ENCODE measurements around the gene MRPS35. TPM values are rescaled to one million over a fixed set of nuclear protein-coding genes. Genes with fewer than 3 reads are reported as not detected.

The MRPS35 gene
- total RNA-seq, 1 donor from 2014 or later, result 41.1 TPM

- H3K4me1 Mint-ChIP-seq (ENCODE audit: unreplicated experiment), result no peaks in the 10 kb centered on the region
- DNase-seq (ENCODE audit: extremely low spot score, unreplicated experiment), result no peak
- no peak overlapping the region for H3K27ac Mint-ChIP-seq
- no peak overlapping the region for H3K4me3 Mint-ChIP-seq
- H3K36me3 Mint-ChIP-seq, result peaks cover 26% of the 10 kb centered on the region
- peaks cover 6% of the 10 kb centered on the region for H3K27me3 Mint-ChIP-seq
- H3K9me3 Mint-ChIP-seq, result no peaks in the 10 kb centered on the region
- no peak for TF ChIP-seq CTCF (conservative IDR thresholded peaks at IDR 0.05)
These were observed 92.3 kb downstream of the MRPS35 start for GRCh38 chr12:27802936-27803335.

GRCh38 chr12:27805238-27805637 lies 94.6 kb downstream of the MRPS35 start:
- peaks cover 6% of the 10 kb centered on the region for H3K27me3 Mint-ChIP-seq
- no peaks in the 10 kb centered on the region for H3K4me1 Mint-ChIP-seq (ENCODE audit: unreplicated experiment)
- H3K27ac Mint-ChIP-seq, result no peak overlapping the region
- no peaks in the 10 kb centered on the region for H3K9me3 Mint-ChIP-seq
- DNase-seq (ENCODE audit: extremely low spot score, unreplicated experiment), result no peak
- H3K36me3 Mint-ChIP-seq, result peaks cover 16% of the 10 kb centered on the region
- H3K4me3 Mint-ChIP-seq, result no peak overlapping the region
- no peak for TF ChIP-seq CTCF (conservative IDR thresholded peaks at IDR 0.05)

Other genes with a start within 250 kb of the MRPS35 start
- gene PPFIBP1, start 186.6 kb upstream of the MRPS35 start, total RNA-seq (ENCODE audit: low replicate concordance), result 68.3 and 118 TPM in 2 replicates
- gene REP15, start 14.4 kb upstream of the MRPS35 start, total RNA-seq (ENCODE audit: low replicate concordance), result 2.5 and 3.4 TPM in 2 replicates
- gene KLHL42, start 69.4 kb downstream of the MRPS35 start, total RNA-seq (ENCODE audit: low replicate concordance), result 30.6 and 40.3 TPM in 2 replicates
- gene MANSC4, start 69.4 kb downstream of the MRPS35 start, total RNA-seq (ENCODE audit: low replicate concordance), result 0.36 TPM in 1 of 2 replicates, not detected in the other

Data from type B pancreatic cell (in vitro differentiated cells).